ENCODE data around the gene PCNX2.
A peak's percentile ranks its signal among the peaks of the same experiment; 100 is the strongest.

The PCNX2 gene

DNA sequence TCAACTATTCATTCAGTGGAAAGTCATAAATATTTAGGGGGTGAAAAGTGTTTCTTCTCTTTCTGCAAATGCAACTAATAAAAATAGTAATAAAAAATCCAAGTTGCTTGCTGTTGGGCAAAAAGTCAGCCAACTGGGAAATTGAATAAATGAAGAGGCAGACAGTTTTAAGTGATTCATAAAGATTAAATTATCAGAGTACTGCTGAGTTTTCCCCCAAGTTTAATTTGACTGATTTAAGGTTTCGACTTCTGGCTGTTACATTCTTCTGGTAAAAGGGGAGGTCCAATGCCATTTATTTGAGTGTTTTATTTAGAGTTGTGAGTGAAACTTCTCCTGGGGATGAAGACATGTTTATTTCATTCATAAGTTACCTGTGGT, 219.6 kb downstream of the PCNX2 start (continued):
- TF ChIP-seq ZIC2 (tag by site-specific recombination; IDR thresholded peaks at IDR 0.05) (no peak), GFI1B (tag by site-specific recombination; IDR thresholded peaks at IDR 0.05) (no peak)

DNA sequence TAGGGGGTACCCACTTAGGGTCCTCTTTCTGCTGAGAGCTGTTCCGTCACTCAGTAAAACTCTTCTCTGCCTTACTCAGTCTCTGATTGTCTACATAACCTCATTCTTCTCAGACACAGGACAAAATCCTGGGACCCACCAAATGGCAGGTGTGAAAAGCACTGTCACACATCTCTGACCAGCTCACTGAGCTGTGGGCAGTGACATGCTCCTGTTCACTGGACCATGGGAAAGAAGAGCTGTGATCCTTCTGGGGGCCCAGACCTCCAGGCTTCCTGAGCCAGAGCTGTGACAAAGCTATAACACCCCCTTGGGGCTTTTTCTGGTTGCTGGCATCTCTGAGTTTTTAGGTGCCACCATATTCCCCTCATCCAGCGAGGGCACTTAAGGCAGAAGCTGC, 229.4 kb downstream of the PCNX2 start:
- H3K36me3 ChIP-seq (ENCODE audit: control insufficient read depth in 2 of 2, insufficient read depth in 1 of 2, low read length in 2 of 2): peaks cover 0 to 15% of the 10 kb centered on the region in 2 experiments; a peak in 2 of 3 replicates
- no peak overlapping the region for H3K27ac ChIP-seq (ENCODE audit: extremely low read depth, low read depth, low read length)
- no peaks in the 10 kb centered on the region for H3K9me3 ChIP-seq (ENCODE audit: control insufficient read depth, insufficient read depth, low read depth, low read length)
- TF ChIP-seq, protein P1, sequence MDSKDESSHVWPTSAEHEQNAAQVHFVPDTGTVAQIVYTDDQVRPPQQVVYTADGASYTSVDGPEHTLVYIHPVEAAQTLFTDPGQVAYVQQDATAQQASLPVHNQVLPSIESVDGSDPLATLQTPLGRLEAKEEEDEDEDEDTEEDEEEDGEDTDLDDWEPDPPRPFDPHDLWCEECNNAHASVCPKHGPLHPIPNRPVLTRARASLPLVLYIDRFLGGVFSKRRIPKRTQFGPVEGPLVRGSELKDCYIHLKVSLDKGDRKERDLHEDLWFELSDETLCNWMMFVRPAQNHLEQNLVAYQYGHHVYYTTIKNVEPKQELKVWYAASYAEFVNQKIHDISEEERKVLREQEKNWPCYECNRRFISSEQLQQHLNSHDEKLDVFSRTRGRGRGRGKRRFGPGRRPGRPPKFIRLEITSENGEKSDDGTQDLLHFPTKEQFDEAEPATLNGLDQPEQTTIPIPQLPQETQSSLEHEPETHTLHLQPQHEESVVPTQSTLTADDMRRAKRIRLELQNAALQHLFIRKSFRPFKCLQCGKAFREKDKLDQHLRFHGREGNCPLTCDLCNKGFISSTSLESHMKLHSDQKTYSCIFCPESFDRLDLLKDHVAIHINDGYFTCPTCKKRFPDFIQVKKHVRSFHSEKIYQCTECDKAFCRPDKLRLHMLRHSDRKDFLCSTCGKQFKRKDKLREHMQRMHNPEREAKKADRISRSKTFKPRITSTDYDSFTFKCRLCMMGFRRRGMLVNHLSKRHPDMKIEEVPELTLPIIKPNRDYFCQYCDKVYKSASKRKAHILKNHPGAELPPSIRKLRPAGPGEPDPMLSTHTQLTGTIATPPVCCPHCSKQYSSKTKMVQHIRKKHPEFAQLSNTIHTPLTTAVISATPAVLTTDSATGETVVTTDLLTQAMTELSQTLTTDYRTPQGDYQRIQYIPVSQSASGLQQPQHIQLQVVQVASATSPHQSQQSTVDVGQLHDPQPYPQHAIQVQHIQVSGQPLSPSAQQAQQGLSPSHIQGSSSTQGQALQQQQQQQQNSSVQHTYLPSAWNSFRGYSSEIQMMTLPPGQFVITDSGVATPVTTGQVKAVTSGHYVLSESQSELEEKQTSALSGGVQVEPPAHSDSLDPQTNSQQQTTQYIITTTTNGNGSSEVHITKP (tag by site-specific recombination; IDR thresholded peaks at IDR 0.05): no peak
- TF ChIP-seq RBAK (tag by site-specific recombination; IDR thresholded peaks at IDR 0.05) (no peak), MYNN (tag by site-specific recombination; IDR thresholded peaks at IDR 0.05; ENCODE audit: borderline replicate concordance) (no peak), ZNF132 (tag by site-specific recombination; IDR thresholded peaks at IDR 0.05; ENCODE audit: borderline replicate concordance) (no peak), SETDB1 (IDR thresholded peaks at IDR 0.05; ENCODE audit: insufficient read length, low read length) (peak; percentile 21), ZNF654 (tag by site-specific recombination; IDR thresholded peaks at IDR 0.05; ENCODE audit: low read depth) (no peak), EGR2 (tag by site-specific recombination; IDR thresholded peaks at IDR 0.05; ENCODE audit: low read depth) (no peak)
- CTCF ChIA-PET: no interaction called here
- H3K4me1 ChIP-seq (ENCODE audit: control insufficient read depth, insufficient read depth, low read length): no peaks in the 10 kb centered on the region
- H3K4me3 ChIP-seq (ENCODE audit: low read depth, low read length): no peak overlapping the region
- POLR2A ChIA-PET: no interaction called here

DNA sequence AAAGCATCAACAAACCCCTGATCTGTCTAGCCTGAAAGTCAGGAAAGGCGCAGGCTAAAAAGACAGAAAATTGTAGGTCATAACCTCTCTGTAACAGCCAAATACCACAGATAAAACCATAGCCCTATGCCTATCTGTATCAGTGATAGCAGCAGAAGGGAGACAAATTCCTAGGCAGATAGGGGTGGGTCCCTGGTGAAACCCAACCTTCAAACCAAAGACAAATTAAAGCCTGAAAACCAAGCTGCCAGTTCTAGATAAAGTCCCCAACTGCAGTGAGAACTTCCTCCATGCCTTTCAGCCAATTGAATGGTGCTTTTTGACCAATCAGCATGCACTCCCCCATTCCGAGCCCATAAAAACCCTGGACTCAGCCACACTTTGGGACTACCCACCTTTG, 229.8 kb downstream of the PCNX2 start:
- Histone ChIP-seq H3K9me3 (ENCODE audit: control insufficient read depth, insufficient read depth, low read depth, low read length) (no peaks in the 10 kb centered on the region), H3K27ac (ENCODE audit: extremely low read depth, low read depth, low read length) (no peak overlapping the region), H3K36me3 (ENCODE audit: control insufficient read depth in 2 of 2, insufficient read depth in 1 of 2, low read length in 2 of 2) (peaks cover 0 to 15% of the 10 kb centered on the region in 2 experiments; a peak in 2 of 3 replicates), H3K4me1 (ENCODE audit: control insufficient read depth, insufficient read depth, low read length) (no peaks in the 10 kb centered on the region), H3K4me3 (ENCODE audit: low read depth, low read length) (no peak overlapping the region)
- ChIA-PET CTCF (no interaction called here), POLR2A (no interaction called here)
- TF ChIP-seq KLF1 (tag by site-specific recombination; IDR thresholded peaks at IDR 0.05) (no peak), ZNF658 (tag by site-specific recombination; IDR thresholded peaks at IDR 0.05) (no peak), ZNF292 (tag by site-specific recombination; IDR thresholded peaks at IDR 0.05; ENCODE audit: borderline replicate concordance, low read depth) (no peak), EGR2 (tag by site-specific recombination; IDR thresholded peaks at IDR 0.05; ENCODE audit: low read depth) (no peak), ZNF48 (tag by site-specific recombination; IDR thresholded peaks at IDR 0.05) (no peak), SP3 (tag by site-specific recombination; IDR thresholded peaks at IDR 0.05) (no peak), ZNF391 (tag by site-specific recombination; IDR thresholded peaks at IDR 0.05; ENCODE audit: borderline replicate concordance, low read depth) (no peak), ZNF157 (tag by site-specific recombination; IDR thresholded peaks at IDR 0.05) (no peak)
- TF ChIP-seq, protein P2, sequence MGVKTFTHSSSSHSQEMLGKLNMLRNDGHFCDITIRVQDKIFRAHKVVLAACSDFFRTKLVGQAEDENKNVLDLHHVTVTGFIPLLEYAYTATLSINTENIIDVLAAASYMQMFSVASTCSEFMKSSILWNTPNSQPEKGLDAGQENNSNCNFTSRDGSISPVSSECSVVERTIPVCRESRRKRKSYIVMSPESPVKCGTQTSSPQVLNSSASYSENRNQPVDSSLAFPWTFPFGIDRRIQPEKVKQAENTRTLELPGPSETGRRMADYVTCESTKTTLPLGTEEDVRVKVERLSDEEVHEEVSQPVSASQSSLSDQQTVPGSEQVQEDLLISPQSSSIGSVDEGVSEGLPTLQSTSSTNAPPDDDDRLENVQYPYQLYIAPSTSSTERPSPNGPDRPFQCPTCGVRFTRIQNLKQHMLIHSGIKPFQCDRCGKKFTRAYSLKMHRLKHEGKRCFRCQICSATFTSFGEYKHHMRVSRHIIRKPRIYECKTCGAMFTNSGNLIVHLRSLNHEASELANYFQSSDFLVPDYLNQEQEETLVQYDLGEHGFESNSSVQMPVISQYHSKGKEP (tag by site-specific recombination; IDR thresholded peaks at IDR 0.05): no peak
- TF ChIP-seq, protein P3, sequence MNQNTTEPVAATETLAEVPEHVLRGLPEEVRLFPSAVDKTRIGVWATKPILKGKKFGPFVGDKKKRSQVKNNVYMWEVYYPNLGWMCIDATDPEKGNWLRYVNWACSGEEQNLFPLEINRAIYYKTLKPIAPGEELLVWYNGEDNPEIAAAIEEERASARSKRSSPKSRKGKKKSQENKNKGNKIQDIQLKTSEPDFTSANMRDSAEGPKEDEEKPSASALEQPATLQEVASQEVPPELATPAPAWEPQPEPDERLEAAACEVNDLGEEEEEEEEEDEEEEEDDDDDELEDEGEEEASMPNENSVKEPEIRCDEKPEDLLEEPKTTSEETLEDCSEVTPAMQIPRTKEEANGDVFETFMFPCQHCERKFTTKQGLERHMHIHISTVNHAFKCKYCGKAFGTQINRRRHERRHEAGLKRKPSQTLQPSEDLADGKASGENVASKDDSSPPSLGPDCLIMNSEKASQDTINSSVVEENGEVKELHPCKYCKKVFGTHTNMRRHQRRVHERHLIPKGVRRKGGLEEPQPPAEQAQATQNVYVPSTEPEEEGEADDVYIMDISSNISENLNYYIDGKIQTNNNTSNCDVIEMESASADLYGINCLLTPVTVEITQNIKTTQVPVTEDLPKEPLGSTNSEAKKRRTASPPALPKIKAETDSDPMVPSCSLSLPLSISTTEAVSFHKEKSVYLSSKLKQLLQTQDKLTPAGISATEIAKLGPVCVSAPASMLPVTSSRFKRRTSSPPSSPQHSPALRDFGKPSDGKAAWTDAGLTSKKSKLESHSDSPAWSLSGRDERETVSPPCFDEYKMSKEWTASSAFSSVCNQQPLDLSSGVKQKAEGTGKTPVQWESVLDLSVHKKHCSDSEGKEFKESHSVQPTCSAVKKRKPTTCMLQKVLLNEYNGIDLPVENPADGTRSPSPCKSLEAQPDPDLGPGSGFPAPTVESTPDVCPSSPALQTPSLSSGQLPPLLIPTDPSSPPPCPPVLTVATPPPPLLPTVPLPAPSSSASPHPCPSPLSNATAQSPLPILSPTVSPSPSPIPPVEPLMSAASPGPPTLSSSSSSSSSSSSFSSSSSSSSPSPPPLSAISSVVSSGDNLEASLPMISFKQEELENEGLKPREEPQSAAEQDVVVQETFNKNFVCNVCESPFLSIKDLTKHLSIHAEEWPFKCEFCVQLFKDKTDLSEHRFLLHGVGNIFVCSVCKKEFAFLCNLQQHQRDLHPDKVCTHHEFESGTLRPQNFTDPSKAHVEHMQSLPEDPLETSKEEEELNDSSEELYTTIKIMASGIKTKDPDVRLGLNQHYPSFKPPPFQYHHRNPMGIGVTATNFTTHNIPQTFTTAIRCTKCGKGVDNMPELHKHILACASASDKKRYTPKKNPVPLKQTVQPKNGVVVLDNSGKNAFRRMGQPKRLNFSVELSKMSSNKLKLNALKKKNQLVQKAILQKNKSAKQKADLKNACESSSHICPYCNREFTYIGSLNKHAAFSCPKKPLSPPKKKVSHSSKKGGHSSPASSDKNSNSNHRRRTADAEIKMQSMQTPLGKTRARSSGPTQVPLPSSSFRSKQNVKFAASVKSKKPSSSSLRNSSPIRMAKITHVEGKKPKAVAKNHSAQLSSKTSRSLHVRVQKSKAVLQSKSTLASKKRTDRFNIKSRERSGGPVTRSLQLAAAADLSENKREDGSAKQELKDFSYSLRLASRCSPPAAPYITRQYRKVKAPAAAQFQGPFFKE (tag by site-specific recombination; IDR thresholded peaks at IDR 0.05; ENCODE audit: borderline replicate concordance): no peak
